Measurements from ENCODE around the gene MLF2. TPM values are rescaled to one million over a fixed set of nuclear protein-coding genes. Genes with fewer than 3 reads are reported as not detected.

Gene MLF2
- polyA plus RNA-seq, 3 donors = 184 to 208 (median 196) TPM

DNA sequence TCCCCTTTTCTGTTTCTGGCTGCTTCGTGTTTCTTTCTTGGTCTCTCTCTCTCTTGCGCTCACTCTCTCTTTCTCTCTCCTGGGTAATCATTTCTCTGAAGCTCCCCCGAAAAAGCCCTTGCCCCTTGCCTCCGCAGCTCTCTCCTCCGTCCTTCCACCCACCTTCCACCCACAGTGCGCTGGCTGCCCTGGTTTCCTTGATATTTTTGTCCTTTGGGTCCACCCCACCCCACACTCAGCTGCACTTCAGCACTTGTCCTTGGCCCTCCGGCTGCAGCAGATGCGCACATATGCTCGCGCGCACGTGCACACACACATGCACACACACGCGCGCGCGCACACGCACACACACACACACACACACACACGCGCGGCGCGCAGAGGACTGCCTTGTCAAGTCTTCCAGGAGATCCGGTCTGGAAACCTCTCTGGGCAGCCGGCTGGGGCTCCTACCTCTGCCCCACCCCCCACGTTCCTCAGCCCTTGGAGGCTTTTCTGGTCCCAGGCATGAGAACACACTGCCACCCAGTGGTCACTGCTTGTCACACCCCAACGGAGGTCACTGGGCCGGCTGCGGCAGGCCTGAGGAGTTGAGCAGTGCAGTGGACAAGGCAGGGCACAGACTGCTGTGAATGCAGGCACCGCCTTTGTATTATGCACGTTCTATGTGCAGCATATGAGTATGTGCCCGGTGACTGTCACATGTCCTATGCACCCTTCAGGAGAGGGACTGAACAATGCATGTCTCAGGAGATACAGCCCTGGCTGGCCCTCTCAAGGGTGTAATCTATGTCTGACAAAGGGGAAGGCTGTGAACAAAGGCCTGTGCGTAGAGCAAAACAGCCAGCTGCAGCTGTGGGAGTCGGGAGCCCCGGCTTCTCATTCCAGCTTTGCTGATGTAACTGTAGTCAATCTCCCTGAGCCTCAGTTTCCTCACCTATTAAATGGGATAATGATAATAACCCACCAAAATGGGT, 25.9 kb upstream of the MLF2 start:
- DNase-seq (ENCODE audit: low read depth in 3 of 3, low spot score in 2 of 3) = peak; percentile 89 to 92 (median 90)

DNA sequence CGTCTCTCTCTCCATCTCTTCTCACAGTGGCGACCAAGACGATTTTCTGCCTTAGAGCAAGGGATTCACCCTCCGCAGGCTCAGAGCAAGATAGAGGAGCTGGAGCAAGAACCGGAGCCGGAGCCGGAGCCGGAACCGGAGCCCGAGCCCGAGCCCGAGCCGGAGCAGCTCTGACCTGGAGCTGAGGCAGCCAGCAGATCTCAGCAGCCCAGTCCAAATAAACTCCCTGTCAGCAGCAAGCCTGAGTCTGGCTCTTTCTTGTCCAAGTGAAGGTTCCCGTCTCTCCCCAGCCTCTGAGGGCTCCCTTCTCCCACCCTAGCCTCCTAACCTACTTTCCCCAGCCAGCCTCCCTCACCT, 25.3 kb upstream of the MLF2 start:
- no peak for DNase-seq (ENCODE audit: low read depth in 3 of 3, low spot score in 2 of 3)

DNA sequence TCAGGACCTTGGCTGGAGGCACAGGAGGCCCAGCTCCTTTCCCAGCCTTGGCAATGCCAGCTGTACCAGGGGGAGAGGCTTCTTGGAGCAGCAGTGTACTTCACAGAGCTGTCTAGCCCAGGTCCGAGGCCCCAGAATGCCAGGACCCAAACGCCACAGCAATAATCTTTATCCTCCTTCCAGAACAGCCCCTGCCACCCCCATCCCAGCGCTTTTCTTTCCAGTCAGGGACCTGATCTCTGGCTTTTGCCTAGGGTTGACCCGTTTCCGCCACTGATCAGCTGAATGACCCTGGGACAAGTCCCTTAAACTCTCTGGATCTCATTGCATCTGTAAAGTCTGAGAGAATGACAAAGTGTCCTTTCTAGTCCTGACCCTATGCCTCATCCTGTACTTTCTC, 24.4 kb upstream of the MLF2 start:
- no peak for DNase-seq (ENCODE audit: low read depth in 3 of 3, low spot score in 2 of 3)

DNA sequence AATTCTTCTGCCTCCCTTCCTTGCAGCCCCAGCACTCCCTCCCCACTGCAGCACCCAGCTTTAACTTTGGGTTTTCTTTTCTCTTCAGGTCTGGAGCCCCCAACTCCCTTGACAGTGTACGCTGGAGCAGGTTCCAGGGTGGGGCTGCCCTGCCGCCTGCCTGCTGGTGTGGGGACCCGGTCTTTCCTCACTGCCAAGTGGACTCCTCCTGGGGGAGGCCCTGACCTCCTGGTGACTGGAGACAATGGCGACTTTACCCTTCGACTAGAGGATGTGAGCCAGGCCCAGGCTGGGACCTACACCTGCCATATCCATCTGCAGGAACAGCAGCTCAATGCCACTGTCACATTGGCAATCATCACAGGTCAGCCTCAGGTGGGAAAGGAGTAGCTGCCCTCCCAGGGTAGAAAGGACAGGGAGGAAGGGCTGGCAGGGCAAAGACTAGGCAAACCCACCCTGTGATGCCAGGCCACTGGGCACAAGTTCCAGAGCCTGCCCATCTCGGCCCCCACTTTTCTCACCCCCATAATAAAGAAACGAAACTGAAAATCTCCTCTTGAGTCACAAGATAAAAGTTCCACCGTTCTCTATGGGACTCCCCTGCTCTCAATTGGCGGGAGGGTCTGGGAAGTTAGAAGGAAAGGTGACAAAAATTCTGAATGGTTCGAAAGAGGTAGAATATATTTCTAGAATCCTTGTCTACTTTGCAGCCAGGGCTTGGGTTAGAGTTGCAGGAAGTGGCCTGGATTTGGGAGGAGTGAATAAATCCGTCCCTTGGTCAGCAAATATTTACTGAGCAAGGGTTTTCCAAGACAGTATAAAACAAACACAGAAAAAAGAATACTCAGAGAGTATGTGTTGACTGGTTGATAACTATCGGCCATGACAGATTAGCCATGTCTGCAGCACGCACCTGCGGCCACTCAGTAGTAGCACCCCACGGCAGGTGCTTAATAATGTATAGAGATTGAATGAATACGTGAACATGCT, 22.5 kb upstream of the MLF2 start:
- no peak for DNase-seq (ENCODE audit: low read depth in 3 of 3, low spot score in 2 of 3)

DNA sequence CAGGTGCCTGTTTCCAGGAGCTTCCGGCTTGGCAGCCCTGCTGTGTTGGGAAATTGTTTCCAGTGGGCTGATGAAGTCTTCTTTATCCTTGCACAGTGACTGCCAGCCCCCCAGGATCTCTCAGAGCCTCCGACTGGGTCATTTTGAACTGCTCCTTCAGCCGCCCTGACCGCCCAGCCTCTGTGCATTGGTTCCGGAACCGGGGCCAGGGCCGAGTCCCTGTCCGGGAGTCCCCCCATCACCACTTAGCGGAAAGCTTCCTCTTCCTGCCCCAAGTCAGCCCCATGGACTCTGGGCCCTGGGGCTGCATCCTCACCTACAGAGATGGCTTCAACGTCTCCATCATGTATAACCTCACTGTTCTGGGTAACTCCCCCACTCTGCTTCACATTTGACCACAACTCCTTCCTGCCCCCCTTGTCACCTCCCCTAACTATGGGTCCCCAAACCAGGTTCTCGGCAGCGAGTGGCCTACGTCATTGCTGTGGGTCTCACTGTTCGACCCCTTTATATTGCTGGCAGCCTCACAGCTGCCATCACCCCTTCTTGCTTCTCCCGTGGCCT, 21.6 kb upstream of the MLF2 start:
- DNase-seq (ENCODE audit: low read depth in 3 of 3, low spot score in 2 of 3) = no peak

DNA sequence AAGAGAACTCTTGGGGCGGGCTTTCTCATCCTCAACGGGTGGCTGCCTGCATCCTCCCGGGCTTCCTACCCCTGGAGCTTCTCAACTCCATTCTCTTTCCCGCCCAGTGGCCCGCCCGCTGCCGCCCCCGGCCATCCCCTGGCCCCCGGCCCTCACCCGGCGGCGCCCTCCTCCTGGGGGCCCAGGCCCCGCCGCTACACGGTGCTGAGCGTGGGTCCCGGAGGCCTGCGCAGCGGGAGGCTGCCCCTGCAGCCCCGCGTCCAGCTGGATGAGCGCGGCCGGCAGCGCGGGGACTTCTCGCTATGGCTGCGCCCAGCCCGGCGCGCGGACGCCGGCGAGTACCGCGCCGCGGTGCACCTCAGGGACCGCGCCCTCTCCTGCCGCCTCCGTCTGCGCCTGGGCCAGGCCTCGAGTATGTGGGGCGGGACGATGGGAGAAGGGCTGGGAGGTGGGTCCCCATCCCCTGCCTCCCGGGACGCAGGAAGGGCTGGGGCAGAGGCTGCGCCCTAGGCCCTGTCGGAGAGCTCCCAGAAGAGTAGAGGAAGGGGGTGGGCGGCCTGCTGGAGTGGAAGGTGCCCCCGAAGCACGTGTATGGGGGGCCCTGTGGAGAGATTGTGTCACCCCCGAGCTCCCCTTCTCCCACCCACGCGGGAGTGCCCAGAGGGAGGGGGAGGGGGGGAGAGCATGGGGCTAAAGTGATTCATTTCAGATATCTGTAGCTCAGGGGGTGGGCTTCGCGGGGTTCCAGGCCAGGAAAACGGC, 20.8 kb upstream of the MLF2 start:
- no peak for DNase-seq (ENCODE audit: low read depth in 3 of 3, low spot score in 2 of 3)

DNA sequence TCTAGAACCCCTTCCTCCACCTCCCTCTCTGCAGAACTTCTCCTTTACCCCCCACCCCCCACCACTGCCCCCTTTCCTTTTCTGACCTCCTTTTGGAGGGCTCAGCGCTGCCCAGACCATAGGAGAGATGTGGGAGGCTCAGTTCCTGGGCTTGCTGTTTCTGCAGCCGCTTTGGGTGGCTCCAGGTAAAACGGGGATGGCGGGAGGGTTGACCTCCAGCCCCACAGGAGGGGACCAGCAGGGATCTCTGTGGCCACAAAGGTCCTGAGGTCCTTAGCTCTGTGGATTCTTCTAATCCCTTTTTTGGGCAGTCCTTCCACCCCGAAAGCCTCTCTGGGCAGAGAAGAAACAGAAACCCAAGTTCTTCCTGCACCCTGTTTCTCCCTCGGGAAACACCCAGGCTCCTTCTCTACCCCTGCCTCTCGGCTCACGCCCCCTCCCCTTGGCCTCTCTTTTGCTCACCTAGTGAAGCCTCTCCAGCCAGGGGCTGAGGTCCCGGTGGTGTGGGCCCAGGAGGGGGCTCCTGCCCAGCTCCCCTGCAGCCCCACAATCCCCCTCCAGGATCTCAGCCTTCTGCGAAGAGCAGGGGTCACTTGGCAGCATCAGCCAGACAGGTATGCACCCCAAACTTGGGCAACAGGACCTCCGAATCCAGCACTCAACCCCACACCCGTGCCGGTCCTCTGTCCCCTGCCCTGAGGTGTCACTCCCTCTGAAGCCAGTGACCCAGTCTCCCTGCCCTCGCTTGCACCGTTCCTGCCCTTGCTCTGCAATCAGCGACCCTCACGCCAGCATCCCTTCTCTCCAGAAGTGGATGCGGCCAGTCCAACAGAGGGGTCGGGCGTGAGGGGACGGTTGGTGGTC, 20.0 kb upstream of the MLF2 start:
- DNase-seq (ENCODE audit: low read depth in 3 of 3, low spot score in 2 of 3) = no peak

DNA sequence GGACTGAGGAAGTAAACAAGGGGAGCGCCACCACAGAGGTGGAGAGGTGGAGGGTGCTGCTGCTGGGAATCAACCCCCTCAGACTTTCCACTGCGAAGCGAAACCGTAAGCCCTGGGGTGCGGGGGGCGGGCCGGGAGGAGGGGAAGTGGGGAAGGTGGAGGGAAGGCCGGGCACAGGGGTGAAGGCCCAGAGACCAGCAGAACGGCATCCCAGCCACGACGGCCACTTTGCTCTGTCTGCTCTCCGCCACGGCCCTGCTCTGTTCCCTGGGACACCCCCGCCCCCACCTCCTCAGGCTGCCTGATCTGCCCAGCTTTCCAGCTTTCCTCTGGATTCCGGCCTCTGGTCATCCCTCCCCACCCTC, 19.4 kb upstream of the MLF2 start, which contains the start of gene LAG3:
TSS of gene LAG3 (plus strand) at position 190 of the 365 bp plus-strand sequence. CDS start 333 bp downstream, outside the sequence.
- no peak for DNase-seq (ENCODE audit: low read depth in 3 of 3, low spot score in 2 of 3)

DNA sequence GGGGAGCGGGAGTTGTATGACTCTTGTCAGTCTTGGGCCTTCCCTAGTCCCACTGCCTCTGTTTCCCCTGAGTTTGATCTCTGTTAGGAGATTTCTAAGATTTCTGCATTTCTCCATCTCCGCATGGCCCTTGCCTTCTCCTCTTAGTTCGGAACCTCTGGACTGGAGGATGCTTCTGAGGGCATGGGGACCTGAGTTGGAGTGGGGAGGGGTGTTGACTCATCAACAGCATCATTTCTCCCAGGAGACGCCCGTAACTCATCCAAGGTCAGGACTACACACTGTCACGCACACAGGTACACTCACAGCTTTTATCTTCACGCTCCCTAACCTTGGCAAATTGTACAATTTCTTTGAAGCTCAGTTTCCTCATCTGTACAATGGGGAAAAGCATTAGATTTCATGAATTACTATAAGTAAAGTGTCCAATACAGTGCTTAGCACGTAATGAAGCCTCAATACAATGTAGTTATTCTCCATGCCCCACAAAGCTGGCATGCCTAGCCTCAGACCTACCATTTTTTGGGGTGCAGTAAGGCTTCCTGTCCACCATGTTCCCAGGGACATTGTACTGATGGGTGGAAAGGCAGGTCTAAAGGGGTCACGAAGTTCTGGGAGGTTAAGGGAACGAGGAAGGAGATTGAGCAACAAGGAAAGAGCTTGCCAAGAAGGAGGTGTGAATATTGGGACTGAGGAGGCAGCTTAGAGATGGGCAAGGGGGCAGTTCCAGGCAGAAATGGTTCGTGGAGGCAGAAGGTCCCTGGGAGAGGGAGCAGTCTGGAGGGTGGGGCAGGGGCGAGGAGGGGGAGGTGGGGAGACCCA, 18.8 kb upstream of the MLF2 start:
- no peak for DNase-seq (ENCODE audit: low read depth in 3 of 3, low spot score in 2 of 3)

DNA sequence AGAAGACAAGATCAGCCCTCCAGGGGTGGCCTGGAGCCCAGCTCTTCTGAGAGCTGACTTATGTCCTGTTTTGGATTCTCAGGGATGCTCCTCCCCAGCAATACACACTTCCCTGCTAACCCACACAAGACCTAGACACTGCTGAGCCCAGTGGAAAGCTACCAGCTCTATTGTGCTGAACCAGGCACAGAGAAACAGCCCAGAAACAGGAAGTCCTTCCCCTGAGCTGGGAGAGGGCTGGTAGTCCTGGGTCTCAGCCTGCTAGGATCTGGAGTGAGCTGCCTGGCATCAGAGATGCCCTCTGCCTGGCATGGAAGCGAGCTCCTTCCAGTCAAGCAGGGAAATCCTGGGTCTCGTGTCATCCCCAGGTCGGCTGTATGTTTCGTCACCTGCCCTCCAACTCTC, 18.2 kb upstream of the MLF2 start:
- no peak for DNase-seq (ENCODE audit: low read depth in 3 of 3, low spot score in 2 of 3)

DNA sequence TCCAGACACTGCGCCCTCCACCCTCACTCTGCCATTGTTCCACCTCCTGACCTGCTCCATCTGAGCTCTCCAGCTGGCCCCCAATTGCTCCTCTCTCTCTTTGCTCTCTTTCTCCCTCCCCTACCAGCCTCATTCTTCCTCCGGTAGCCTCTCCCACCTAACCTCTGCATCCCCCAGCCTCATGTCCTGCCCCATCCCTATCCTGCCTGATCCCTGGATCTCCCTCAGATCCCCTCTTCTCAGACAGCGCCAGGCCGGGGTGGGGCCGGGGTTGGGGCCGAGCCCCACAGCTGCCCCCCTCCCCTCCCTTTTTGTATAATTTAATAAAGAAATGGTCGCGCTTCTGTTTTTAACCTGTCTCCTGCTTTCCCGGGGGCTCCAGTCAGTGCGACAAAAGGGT, 17.7 kb upstream of the MLF2 start:
- no peak for DNase-seq (ENCODE audit: low read depth in 3 of 3, low spot score in 2 of 3)

DNA sequence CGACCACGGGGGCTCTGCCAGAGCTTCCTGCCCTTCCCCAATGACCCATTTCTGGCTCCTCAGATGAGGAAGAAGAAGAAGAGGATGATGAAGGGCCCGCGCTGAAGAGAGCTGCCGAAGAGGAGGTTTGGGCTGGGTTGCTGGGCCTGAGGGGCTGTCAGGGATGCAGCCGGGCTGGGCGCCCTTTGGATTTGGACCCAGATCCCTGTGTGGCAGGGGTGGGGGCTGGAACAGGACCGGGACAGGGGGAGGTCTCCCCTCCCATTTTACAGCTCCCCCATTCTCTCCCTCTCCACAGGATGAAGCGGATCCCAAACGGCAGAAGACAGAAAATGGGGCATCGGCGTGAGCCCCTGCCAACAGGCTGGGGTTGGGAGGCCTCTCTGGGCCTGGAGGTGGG, 17.2 kb upstream of the MLF2 start:
- no peak for DNase-seq (ENCODE audit: low read depth in 3 of 3, low spot score in 2 of 3)

DNA sequence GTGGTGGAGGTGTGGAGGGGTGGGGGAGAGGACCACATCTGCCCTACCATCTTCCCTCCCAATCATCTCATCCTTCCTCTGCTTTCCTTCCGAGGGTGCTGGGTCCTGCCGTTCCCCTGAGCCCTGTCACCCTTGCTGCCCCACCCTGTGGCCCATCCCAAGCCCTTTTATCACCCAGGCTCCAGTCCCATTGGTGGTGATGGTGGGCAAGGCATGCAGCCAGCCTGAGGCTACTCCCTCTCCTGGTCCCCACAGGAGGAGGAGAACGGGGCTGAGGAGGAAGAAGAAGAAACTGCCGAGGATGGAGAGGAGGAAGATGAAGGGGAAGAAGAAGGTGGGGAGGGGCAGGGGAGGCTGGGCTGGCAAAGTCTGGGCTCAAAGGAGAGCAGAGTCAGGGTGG, 16.7 kb upstream of the MLF2 start:
- no peak for DNase-seq (ENCODE audit: low read depth in 3 of 3, low spot score in 2 of 3)

DNA sequence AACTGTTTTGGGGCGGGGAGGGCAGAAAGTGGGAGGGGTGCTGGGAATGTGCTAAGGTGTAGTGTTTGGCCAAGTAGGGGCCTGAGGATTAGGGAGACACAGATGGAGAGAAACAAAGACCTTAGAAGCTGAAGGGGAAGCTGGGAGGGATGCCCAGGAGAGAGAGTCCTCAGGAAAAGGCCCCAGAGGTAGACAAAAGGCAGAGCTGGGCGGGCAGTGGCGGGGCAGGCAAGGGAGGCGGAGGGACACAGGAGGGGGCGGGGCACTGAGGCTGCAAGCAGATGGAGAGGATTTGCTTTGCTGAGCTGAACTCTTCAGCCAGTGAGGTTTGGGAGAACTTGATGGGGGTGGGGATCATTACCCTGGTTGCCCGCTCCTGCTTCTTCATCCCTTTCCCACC, 16.0 kb upstream of the MLF2 start:
- DNase-seq (ENCODE audit: low read depth in 3 of 3, low spot score in 2 of 3) = no peak

DNA sequence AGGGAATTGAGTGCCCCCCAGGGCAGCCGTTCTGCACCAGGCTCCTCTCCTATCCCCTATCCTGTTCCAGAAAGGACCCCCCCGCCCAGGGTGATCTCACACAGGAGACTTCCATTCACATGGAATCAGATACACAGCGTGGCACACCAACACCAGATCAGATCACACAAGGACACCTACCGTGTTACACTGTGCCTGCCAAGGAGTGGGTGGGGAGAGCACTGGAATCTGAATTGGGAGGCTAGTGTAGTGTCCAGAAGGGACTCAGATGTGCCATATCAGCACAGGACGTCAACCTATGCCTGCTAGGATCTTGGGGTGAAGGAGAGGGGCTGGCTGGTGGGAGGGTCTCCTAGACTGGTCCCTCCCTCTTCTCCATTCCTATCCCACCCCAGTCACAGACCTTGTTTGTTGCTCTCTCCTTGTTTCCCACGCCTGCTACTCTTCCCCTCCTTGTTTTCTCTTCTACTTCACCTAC, 15.5 kb upstream of the MLF2 start:
- DNase-seq (ENCODE audit: low read depth in 3 of 3, low spot score in 2 of 3) = no peak

DNA sequence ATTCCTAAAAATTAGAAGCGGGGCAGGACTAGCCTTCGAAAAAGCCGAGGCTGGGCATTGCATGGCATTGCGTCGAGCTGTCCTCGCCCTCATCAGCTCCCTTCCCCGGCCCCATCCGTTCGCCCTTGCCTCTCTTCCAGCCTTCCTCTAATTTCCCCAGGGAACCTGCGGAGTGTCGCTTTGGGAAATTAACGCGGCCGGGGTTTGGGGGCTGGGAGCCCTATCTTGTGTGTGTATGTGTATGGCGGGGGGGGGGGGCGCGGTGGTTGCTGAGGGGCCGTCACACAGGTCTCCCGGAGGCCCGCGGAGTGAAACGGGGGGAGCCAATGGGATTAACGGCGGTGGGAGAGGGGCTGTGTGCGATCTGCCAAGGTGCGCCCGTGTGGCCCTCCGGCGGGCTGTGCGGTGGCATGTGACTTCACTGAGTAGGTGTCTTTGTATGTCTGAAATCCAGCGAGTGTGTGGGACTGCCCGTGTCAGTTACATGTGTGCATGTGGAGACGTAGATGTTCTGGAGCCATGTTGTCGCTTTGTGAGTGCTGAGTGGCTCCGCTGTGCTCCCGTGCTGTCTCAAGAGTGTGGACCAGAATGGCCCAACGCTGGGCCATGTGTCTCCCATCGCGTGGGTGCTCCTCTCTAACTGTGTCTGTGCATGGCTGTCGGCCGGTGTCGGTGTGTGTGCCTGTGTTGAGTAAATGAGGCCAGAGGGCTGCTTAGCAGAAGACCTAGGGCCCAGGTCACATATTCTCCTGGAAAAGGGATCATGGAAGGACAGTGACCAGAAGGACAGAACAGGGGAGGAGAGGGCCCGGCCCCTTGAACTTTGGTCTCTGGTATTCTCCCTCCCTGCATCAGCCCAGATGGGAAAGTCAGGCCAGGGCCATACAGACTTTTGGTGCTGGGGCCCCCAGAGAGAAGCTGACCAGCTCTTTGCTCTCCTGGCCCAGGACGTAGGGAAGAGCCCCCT, 14.7 kb upstream of the MLF2 start:
- no peak for DNase-seq (ENCODE audit: low read depth in 3 of 3, low spot score in 2 of 3)

DNA sequence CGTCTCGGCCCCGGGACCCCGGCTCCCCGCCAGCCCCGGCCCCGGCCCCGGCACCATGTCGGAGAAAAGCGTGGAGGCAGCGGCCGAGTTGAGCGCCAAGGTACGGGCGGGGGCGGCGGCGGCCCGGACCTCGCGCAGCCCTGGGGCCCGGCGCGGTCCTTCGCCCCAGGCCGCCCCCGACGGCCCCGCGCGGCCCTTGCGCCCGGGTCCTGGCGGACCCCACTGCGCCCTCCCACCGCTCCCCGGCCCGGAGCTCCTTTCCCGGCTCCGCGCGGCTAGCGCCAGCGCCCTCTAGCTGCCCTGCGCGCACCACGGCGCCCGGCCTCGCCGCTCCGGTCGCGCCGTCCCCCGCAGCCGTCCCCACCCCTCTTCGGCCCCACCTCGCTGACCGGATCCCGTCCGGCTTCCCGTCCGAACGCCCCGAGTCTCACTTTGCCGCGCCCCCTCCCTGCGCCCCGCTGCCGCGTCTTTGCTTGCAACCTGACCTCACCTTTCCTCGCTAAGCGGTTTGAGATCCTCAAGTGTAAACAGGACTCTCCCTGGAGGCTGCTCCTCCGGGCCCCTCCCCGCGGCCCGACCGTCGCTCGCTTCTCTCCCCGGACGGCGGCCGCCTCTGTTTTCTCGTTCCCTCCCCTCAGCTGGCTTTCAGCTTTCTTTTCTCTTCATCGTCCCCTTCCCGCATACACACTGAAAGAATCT, 13.9 kb upstream of the MLF2 start:
- DNase-seq (ENCODE audit: low read depth in 3 of 3, low spot score in 2 of 3) = no peak

Measured in right renal cortex interstitium (tissue), 3 donors.